Thyroid gland (tissue), 4 donors: ENCODE measurements around the gene PGF.

Source experiments
- CTCF ChIP-seq, 6 experiments: fragments of 200-600 bp in 3 of 6; fragments of 450-650 bp in 3 of 6; sonication (generic) in 3 of 6; IDR thresholded peaks; one replicate each; pipeline ENCODE4 v1.5.1; 2016 to 2019; ENCODE audit warnings: antibody characterized with exemption in 6 of 6, mild to moderate bottlenecking in 2 of 6, inconsistent platforms in 1 of 6, moderate library complexity in 1 of 6
- POLR2A ChIP-seq, 2 donors: fragments of 450-650 bp; IDR thresholded peaks; one replicate each; pipeline ENCODE4 v1.6.1; 2017; ENCODE audit warnings: antibody characterized with exemption in 2 of 2, mild to moderate bottlenecking in 2 of 2, moderate library complexity in 1 of 2

- TF ChIP-seq CTCF (IDR thresholded peaks at IDR 0.05), result no peak
- TF ChIP-seq POLR2A (IDR thresholded peaks at IDR 0.05), result no peak
Observed at GRCh38 chr14:74917646-74918081, 37.7 kb downstream of the PGF start.
